ENCODE results near the gene FOXK2.
A peak's percentile ranks its signal among the peaks of the same experiment; 100 is the strongest.

The FOXK2 gene

DNA sequence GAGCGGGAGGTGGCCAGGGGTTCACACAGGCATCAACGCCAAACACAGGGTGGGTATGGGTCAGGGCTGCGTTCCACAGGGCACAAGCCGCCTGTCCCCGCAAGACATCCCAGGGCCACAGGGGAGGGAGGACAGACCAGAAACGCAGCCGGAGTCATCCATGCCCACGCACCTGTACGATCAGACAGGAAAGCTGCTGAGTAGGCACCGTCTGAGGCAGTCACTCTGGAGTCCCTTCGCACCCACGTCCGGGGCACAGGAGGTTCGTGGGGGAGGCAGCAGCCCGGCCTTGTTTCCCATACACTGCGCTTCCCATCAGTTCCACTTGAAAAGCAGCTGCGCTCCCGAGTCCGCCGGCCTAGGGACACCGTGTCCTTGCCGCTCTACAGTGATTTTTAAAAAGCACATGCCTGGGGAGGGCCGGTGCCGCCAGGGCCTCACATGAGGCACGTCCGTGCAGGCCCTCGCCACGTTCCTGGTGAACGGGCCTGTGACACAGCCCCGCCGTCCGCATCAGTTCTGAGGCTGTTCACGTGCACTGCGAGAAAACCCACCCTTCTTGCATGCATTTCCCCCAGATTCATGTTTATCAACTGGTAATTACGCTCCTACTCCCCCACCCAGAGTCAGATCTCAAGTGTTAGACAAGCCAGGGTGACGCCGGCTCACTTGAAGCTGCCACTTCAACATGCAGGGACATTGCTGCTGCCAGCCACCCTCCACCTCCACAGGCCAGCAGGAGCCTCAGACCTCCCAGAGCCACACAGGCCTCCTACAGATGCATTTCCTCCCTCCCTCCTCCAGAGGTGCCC is 94.0 kb downstream of the FOXK2 start:
- Histone ChIP-seq H3K9me3 (ENCODE audit: control insufficient read depth in 2 of 2, low read length in 2 of 2) (no peaks in the 10 kb centered on the region), H3K27me3 (ENCODE audit: control insufficient read depth in 2 of 2, insufficient read depth in 2 of 2, low read length in 2 of 2) (no peaks in the 10 kb centered on the region), H3K27ac (ENCODE audit: low read depth in 2 of 2, low read length in 2 of 2) (no peak overlapping the region), H3K9ac (ENCODE audit: low read depth in 1 of 2, low read length in 2 of 2) (no peak overlapping the region), H3K36me3 (ENCODE audit: control insufficient read depth in 2 of 2, insufficient read depth in 2 of 2, low read length in 2 of 2) (peaks cover 39 to 42% of the 10 kb centered on the region in 2 donors), H3K4me1 (ENCODE audit: control insufficient read depth in 2 of 2, insufficient read depth in 2 of 2, low read length in 2 of 2) (no peaks in the 10 kb centered on the region), H3K4me3 (ENCODE audit: low read length in 2 of 2) (no peak overlapping the region)

DNA sequence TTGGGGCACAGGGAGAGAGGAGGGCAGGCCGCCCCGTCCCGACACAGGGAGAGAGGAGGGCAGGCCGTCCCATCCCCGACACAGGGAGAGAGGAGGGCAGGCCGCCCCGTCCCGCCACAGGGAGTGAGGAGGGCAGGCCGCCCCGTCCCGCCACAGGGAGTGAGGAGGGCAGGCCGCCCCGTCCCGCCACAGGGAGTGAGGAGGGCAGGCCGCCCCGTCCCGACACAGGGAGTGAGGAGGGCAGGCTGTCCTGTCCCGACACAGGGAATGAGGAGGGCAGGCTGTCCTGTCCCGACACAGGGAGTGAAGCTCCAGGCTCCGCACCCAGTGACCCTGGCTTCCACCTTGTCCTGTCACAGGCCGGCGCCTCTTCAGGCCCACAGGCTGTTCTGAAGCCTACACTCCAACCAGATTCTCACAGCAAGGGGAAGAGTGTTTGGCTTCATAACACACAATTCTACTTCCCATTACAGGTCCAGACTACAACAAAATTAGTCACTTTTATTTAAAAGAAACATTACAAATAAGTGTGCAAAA is 94.6 kb downstream of the FOXK2 start:
- H3K4me3 ChIP-seq (ENCODE audit: low read length in 2 of 2) = no peak overlapping the region
- H3K27me3 ChIP-seq (ENCODE audit: control insufficient read depth in 2 of 2, insufficient read depth in 2 of 2, low read length in 2 of 2) = no peaks in the 10 kb centered on the region
- no peak overlapping the region for H3K27ac ChIP-seq (ENCODE audit: low read depth in 2 of 2, low read length in 2 of 2)
- no peaks in the 10 kb centered on the region for H3K4me1 ChIP-seq (ENCODE audit: control insufficient read depth in 2 of 2, insufficient read depth in 2 of 2, low read length in 2 of 2)
- no peak overlapping the region for H3K9ac ChIP-seq (ENCODE audit: low read depth in 1 of 2, low read length in 2 of 2)
- H3K9me3 ChIP-seq (ENCODE audit: control insufficient read depth in 2 of 2, low read length in 2 of 2) = no peaks in the 10 kb centered on the region
- peaks cover 45% of the 10 kb centered on the region in 2 donors for H3K36me3 ChIP-seq (ENCODE audit: control insufficient read depth in 2 of 2, insufficient read depth in 2 of 2, low read length in 2 of 2)

DNA sequence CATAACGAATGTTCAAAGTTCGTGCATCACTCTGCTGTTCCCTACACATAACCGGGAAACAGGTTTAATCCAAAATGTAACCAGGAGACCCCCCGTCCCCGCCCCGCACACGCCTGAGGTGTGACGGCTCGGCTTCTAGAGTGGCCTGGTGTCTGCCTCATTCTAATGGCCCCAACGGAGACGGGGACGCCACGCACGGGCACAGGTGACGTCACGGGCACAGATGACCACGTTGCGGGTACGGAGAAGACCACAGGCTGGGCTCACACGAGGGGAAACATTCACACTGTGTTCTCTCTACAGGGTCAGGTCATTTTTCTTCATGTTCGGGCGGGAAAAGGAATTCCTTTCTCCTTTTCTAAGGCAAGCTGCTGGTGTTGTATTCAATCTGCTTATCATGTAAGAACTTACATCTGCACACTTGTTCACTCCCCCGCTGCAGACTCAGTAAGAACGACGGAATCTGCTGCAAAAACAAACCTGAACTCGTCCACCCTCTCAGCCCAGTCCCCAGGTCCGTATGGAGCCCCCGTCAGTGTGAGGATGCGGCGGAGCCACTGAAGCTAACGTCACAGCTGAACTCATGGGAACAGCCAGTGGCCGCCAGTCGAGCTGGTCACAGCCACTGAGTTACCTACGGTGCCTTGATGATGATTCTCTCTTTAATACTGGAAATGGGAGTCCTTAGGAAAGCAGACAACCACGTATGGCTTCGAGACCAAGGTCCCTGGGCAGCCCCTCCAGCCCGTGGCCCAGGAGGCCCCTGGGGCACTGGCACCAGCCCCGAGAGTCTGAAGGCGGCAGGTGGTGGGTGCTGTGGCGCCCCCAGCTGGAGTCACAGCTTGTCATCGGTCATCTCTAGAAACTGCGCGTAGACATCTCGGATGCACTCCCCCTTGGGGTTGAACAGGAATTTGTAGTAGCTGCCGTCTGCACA is 95.8 kb downstream of the FOXK2 start:
- no peak overlapping the region for H3K4me3 ChIP-seq (ENCODE audit: low read length in 2 of 2)
- no peak overlapping the region for H3K9ac ChIP-seq (ENCODE audit: low read depth in 1 of 2, low read length in 2 of 2)
- H3K9me3 ChIP-seq (ENCODE audit: control insufficient read depth in 2 of 2, low read length in 2 of 2) = no peaks in the 10 kb centered on the region
- H3K27me3 ChIP-seq (ENCODE audit: control insufficient read depth in 2 of 2, insufficient read depth in 2 of 2, low read length in 2 of 2) = no peaks in the 10 kb centered on the region
- H3K4me1 ChIP-seq (ENCODE audit: control insufficient read depth in 2 of 2, insufficient read depth in 2 of 2, low read length in 2 of 2) = no peaks in the 10 kb centered on the region
- peaks cover 53 to 54% of the 10 kb centered on the region in 2 donors for H3K36me3 ChIP-seq (ENCODE audit: control insufficient read depth in 2 of 2, insufficient read depth in 2 of 2, low read length in 2 of 2)
- no peak overlapping the region for H3K27ac ChIP-seq (ENCODE audit: low read depth in 2 of 2, low read length in 2 of 2)

DNA sequence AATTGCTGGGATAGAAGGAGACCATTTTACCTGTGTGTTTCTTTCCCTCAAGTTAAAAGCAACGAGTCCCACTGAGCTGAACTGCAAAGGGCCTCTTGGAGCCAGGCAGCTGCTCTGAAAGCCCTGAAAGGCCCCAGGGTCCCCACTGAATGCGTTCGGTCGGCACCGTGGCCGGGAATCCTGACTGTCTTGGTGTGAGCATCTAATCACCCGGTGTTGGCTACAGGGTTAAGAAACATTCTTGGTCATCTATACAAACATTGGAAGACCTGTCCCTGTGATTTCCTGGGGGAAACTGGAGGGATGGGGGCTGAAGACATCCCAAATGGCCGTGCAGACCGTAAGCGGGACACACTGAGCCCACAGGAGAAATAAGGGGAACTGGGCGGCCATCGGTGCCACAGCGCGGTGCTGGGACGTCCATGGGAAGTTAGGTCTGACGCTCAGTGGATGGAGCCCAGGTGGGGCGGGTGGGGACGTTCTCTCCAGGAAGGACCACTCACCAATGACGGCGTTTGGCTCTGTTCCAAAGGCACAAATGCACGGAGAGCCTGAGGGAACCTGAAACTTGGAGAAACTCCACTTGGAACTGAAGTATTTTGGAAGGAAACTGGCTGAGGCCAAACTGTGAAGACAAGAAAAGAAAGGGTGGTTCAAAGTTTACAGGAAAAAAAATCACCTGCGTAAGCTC is 96.6 kb downstream of the FOXK2 start:
- Histone ChIP-seq H3K27me3 (ENCODE audit: control insufficient read depth in 2 of 2, insufficient read depth in 2 of 2, low read length in 2 of 2) (no peaks in the 10 kb centered on the region), H3K9me3 (ENCODE audit: control insufficient read depth in 2 of 2, low read length in 2 of 2) (no peaks in the 10 kb centered on the region), H3K36me3 (ENCODE audit: control insufficient read depth in 2 of 2, insufficient read depth in 2 of 2, low read length in 2 of 2) (peaks cover 58 to 59% of the 10 kb centered on the region in 2 donors)

DNA sequence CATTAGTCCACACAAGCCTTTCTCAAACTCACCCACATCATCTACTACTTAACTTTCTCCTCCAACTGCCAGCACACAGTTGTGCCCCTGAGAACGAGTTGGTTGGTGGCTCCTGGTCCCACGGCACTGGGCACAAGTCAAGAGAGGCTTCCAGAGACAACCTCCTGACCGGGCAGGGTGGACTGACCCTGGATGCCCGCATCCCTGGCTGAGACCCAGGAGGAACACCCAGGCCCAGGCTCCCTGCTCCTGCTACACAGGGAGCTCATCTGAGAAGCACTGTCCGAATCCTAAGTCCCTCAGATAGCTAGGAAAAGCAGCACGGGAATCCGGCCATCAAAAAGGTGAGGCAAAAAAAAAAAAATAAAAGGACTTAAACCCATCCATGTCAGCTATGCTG is 99.7 kb downstream of the FOXK2 start:
- no peak overlapping the region for H3K27ac ChIP-seq (ENCODE audit: low read depth in 2 of 2, low read length in 2 of 2)
- H3K27me3 ChIP-seq (ENCODE audit: control insufficient read depth in 2 of 2, insufficient read depth in 2 of 2, low read length in 2 of 2) = no peaks in the 10 kb centered on the region
- H3K36me3 ChIP-seq (ENCODE audit: control insufficient read depth in 2 of 2, insufficient read depth in 2 of 2, low read length in 2 of 2) = peaks cover 63 to 70% of the 10 kb centered on the region in 2 donors
- no peaks in the 10 kb centered on the region for H3K9me3 ChIP-seq (ENCODE audit: control insufficient read depth in 2 of 2, low read length in 2 of 2)
- no peak overlapping the region for H3K9ac ChIP-seq (ENCODE audit: low read depth in 1 of 2, low read length in 2 of 2)
- no peaks in the 10 kb centered on the region for H3K4me1 ChIP-seq (ENCODE audit: control insufficient read depth in 2 of 2, insufficient read depth in 2 of 2, low read length in 2 of 2)
- H3K4me3 ChIP-seq (ENCODE audit: low read length in 2 of 2) = no peak overlapping the region

More for the DNA sequence above, 96.6 kb downstream of the FOXK2 start:
- no peak overlapping the region for H3K27ac ChIP-seq (ENCODE audit: low read depth in 2 of 2, low read length in 2 of 2)
- no peak overlapping the region for H3K9ac ChIP-seq (ENCODE audit: low read depth in 1 of 2, low read length in 2 of 2)
- no peaks in the 10 kb centered on the region for H3K4me1 ChIP-seq (ENCODE audit: control insufficient read depth in 2 of 2, insufficient read depth in 2 of 2, low read length in 2 of 2)
- no peak overlapping the region for H3K4me3 ChIP-seq (ENCODE audit: low read length in 2 of 2)

DNA sequence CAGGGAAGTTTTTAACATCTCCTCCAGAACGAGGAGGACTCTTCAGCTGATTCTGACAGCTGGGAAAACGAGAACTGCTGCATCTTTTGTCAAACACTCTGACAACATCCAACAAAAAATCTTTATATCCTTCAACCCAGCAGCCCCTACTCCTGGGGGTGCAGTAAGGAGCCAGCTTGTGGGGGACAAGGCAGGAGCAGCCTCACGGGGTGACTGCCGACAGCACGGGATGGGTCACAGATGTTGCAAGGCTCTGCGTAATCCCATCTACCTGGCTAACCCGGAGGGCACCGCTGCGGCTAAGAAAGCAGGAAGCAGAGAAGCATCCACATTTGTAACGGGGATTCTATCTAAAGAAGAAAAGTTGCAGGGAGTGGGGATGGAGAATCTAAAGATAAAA is 100.1 kb downstream of the FOXK2 start:
- Histone ChIP-seq H3K27me3 (ENCODE audit: control insufficient read depth in 2 of 2, insufficient read depth in 2 of 2, low read length in 2 of 2) (no peaks in the 10 kb centered on the region), H3K4me3 (ENCODE audit: low read length in 2 of 2) (no peak overlapping the region), H3K9ac (ENCODE audit: low read depth in 1 of 2, low read length in 2 of 2) (no peak overlapping the region), H3K9me3 (ENCODE audit: control insufficient read depth in 2 of 2, low read length in 2 of 2) (no peaks in the 10 kb centered on the region), H3K27ac (ENCODE audit: low read depth in 2 of 2, low read length in 2 of 2) (no peak overlapping the region), H3K36me3 (ENCODE audit: control insufficient read depth in 2 of 2, insufficient read depth in 2 of 2, low read length in 2 of 2) (peaks cover 60 to 69% of the 10 kb centered on the region in 2 donors), H3K4me1 (ENCODE audit: control insufficient read depth in 2 of 2, insufficient read depth in 2 of 2, low read length in 2 of 2) (no peaks in the 10 kb centered on the region)

DNA sequence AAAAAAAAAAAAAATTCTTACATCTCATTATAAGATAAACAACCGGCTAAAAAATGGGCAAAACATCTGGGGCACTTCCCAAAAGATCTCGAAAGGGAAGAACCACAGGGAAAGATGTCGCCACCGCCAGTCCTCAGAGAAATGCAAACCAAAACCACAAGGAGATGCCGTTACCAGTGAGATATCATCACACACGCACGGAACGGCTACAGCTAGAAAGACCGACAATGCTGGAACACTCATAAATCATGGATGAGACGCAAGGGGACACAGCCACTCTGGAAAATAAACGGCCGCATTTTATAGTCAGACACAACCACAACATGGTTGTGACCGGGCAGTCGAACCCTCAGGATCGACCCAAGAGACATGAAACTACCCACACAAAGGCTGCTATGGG is 104.2 kb downstream of the FOXK2 start:
- no peaks in the 10 kb centered on the region for H3K4me1 ChIP-seq (ENCODE audit: control insufficient read depth in 2 of 2, insufficient read depth in 2 of 2, low read length in 2 of 2)
- H3K27me3 ChIP-seq (ENCODE audit: control insufficient read depth in 2 of 2, insufficient read depth in 2 of 2, low read length in 2 of 2) = no peaks in the 10 kb centered on the region
- H3K27ac ChIP-seq (ENCODE audit: low read depth in 2 of 2, low read length in 2 of 2) = no peak overlapping the region
- H3K4me3 ChIP-seq (ENCODE audit: low read length in 2 of 2) = no peak overlapping the region
- H3K9ac ChIP-seq (ENCODE audit: low read depth in 1 of 2, low read length in 2 of 2) = peak overlapping the region in 1 of 2 donors; percentile 14
- peaks cover 58 to 67% of the 10 kb centered on the region in 2 donors for H3K36me3 ChIP-seq (ENCODE audit: control insufficient read depth in 2 of 2, insufficient read depth in 2 of 2, low read length in 2 of 2)
- no peaks in the 10 kb centered on the region for H3K9me3 ChIP-seq (ENCODE audit: control insufficient read depth in 2 of 2, low read length in 2 of 2)

DNA sequence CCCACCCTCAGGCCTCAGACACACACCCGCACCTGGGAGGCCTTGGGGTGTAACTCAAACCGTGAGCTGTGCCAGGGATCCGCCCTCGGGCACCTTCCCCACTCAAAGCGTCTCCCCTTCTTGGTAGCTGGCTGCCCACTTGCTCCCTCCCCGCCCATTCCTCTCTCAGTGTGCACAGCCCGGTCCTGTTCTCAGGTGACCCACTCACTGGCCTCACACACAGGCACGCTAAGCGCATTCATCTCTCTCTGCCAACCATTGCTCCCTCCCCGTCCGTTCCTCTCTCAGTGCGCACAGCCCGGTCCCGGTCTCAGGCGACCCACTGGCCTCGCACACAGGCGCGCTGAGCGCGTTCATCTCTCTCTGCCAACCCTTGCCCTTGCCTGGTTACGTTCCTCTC is 107.9 kb downstream of the FOXK2 start:
- Histone ChIP-seq H3K4me1 (ENCODE audit: control insufficient read depth in 2 of 2, insufficient read depth in 2 of 2, low read length in 2 of 2) (no peaks in the 10 kb centered on the region), H3K27me3 (ENCODE audit: control insufficient read depth in 2 of 2, insufficient read depth in 2 of 2, low read length in 2 of 2) (no peaks in the 10 kb centered on the region), H3K4me3 (ENCODE audit: low read length in 2 of 2) (no peak overlapping the region), H3K36me3 (ENCODE audit: control insufficient read depth in 2 of 2, insufficient read depth in 2 of 2, low read length in 2 of 2) (peaks cover 46 to 55% of the 10 kb centered on the region in 2 donors), H3K9ac (ENCODE audit: low read depth in 1 of 2, low read length in 2 of 2) (no peak overlapping the region), H3K9me3 (ENCODE audit: control insufficient read depth in 2 of 2, low read length in 2 of 2) (no peaks in the 10 kb centered on the region), H3K27ac (ENCODE audit: low read depth in 2 of 2, low read length in 2 of 2) (no peak overlapping the region)

DNA sequence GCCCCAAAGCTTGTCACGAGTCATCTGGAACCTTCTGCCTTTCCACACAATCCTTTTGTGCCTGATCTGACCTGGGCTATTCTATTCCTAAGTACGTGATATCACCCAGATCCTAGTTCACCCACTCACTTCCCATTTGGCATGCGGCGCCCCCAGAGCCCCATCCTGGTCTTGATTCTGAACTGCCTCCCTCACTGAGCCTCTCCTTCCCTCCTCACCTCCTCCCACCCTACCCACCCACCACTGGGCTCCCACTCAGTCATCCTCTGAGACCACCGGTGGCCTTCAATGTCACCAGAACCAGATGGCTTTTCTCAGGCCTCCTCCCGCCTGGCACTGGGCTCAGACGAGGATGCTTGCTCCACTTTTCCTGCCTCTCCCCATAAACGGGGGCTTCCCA is 110.2 kb downstream of the FOXK2 start:
- Histone ChIP-seq H3K4me1 (ENCODE audit: control insufficient read depth in 2 of 2, insufficient read depth in 2 of 2, low read length in 2 of 2) (no peaks in the 10 kb centered on the region), H3K27ac (ENCODE audit: low read depth in 2 of 2, low read length in 2 of 2) (no peak overlapping the region), H3K9me3 (ENCODE audit: control insufficient read depth in 2 of 2, low read length in 2 of 2) (no peaks in the 10 kb centered on the region), H3K36me3 (ENCODE audit: control insufficient read depth in 2 of 2, insufficient read depth in 2 of 2, low read length in 2 of 2) (peaks cover 40 to 55% of the 10 kb centered on the region in 2 donors), H3K4me3 (ENCODE audit: low read length in 2 of 2) (no peak overlapping the region), H3K27me3 (ENCODE audit: control insufficient read depth in 2 of 2, insufficient read depth in 2 of 2, low read length in 2 of 2) (no peaks in the 10 kb centered on the region), H3K9ac (ENCODE audit: low read depth in 1 of 2, low read length in 2 of 2) (no peak overlapping the region)

All from mucosa of rectum (tissue), 2 donors.